ENCODE measurements around the gene ABO.

The ABO gene

DNA sequence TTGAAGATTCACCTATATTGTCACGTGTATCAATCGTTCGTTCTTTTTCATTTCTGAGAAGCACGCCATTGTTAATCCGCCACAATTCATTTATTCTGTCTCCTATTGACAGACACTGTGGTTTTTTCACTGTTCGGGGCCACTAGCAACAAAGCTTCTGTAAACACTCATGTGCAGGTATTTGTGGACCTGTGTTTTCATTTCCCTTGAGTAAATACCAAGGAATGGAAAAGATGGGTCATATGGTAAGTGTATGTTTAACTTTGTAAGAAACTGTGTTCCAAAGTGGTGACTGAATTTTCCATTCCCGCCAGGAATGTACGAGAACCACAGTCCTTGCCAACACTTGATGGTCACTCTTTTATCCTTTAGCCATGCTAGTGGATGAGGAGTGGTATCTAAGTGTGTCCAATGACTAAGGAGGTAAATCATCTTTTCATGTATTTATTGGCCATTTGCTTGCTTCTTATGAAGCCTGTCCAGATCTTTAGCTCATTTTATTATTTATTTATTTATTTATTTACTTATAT, 10.7 kb downstream of the ABO start:
- no peaks in the 10 kb centered on the region for H3K4me1 ChIP-seq (ENCODE audit: control insufficient read depth, insufficient read depth, low read length)
- no peak overlapping the region for H3K27ac ChIP-seq (ENCODE audit: extremely low read depth, low read depth, low read length)
- H3K4me3 ChIP-seq (ENCODE audit: low read depth, low read length): no peak overlapping the region
- POLR2A ChIA-PET: no interaction called here
- H3K9me3 ChIP-seq (ENCODE audit: control insufficient read depth, insufficient read depth, low read depth, low read length): no peaks in the 10 kb centered on the region
- CTCF ChIA-PET: no interaction called here
- no peaks in the 10 kb centered on the region for H3K36me3 ChIP-seq (ENCODE audit: control insufficient read depth in 2 of 2, insufficient read depth in 1 of 2, low read length in 2 of 2)
- TF ChIP-seq ZNF623 (tag by site-specific recombination; IDR thresholded peaks at IDR 0.05): no peak
- TF ChIP-seq ZNF350 (tag by site-specific recombination; IDR thresholded peaks at IDR 0.05): no peak
- no peak for TF ChIP-seq SP7 (tag by site-specific recombination; IDR thresholded peaks at IDR 0.05)
- no peak for TF ChIP-seq ZNF518A (tag by site-specific recombination; conservative IDR thresholded peaks at IDR 0.05; ENCODE audit: low read depth)
- TF ChIP-seq ZNF670 (tag by site-specific recombination; IDR thresholded peaks at IDR 0.05; ENCODE audit: low read depth): no peak
- TF ChIP-seq ZNF768 (tag by site-specific recombination; IDR thresholded peaks at IDR 0.05): no peak
- TF ChIP-seq HOXD13 (CRISPR knock-in tag; IDR thresholded peaks at IDR 0.05; ENCODE audit: borderline replicate concordance): no peak
- no peak for TF ChIP-seq ZNF677 (tag by site-specific recombination; IDR thresholded peaks at IDR 0.05)
- TF ChIP-seq YY1 (tag by site-specific recombination; IDR thresholded peaks at IDR 0.05): no peak
- no peak for TF ChIP-seq MYNN (tag by site-specific recombination; IDR thresholded peaks at IDR 0.05; ENCODE audit: borderline replicate concordance)
- TF ChIP-seq ZNF324 (tag by site-specific recombination; IDR thresholded peaks at IDR 0.05): no peak
- TF ChIP-seq ZNF501 (tag by site-specific recombination; IDR thresholded peaks at IDR 0.05): no peak
- no peak for TF ChIP-seq ZNF24 (tag by site-specific recombination; IDR thresholded peaks at IDR 0.05)
- TF ChIP-seq OSR2 (tag by site-specific recombination; IDR thresholded peaks at IDR 0.05): no peak
- TF ChIP-seq SCRT2 (tag by site-specific recombination; IDR thresholded peaks at IDR 0.05): no peak
- TF ChIP-seq ZXDB (tag by site-specific recombination; IDR thresholded peaks at IDR 0.05): no peak
- no peak for TF ChIP-seq GFI1B (tag by site-specific recombination; IDR thresholded peaks at IDR 0.05)
- TF ChIP-seq ZNF174 (tag by site-specific recombination; IDR thresholded peaks at IDR 0.05): no peak
- TF ChIP-seq GLI4 (tag by site-specific recombination; IDR thresholded peaks at IDR 0.05): no peak

- Histone ChIP-seq H3K4me3 (ENCODE audit: low read depth, low read length) (no peak overlapping the region), H3K27ac (ENCODE audit: extremely low read depth, low read depth, low read length) (no peak overlapping the region), H3K4me1 (ENCODE audit: control insufficient read depth, insufficient read depth, low read length) (no peaks in the 10 kb centered on the region), H3K9me3 (ENCODE audit: control insufficient read depth, insufficient read depth, low read depth, low read length) (no peaks in the 10 kb centered on the region), H3K36me3 (ENCODE audit: control insufficient read depth in 2 of 2, insufficient read depth in 1 of 2, low read length in 2 of 2) (no peaks in the 10 kb centered on the region)
- TF ChIP-seq ZNF830 (tag by site-specific recombination; IDR thresholded peaks at IDR 0.05; ENCODE audit: low read depth): no peak
- TF ChIP-seq ZNF362 (tag by site-specific recombination; IDR thresholded peaks at IDR 0.05): no peak
- no peak for TF ChIP-seq ZNF157 (tag by site-specific recombination; IDR thresholded peaks at IDR 0.05)
- no peak for TF ChIP-seq EGR2 (tag by site-specific recombination; IDR thresholded peaks at IDR 0.05; ENCODE audit: low read depth)
- TF ChIP-seq REPIN1 (tag by site-specific recombination; IDR thresholded peaks at IDR 0.05; ENCODE audit: low read depth): no peak
- no peak for TF ChIP-seq PATZ1 (tag by site-specific recombination; IDR thresholded peaks at IDR 0.05)
- no peak for TF ChIP-seq ZNF202 (tag by site-specific recombination; IDR thresholded peaks at IDR 0.05; ENCODE audit: borderline replicate concordance)
- TF ChIP-seq FEZF1 (tag by site-specific recombination; IDR thresholded peaks at IDR 0.05): no peak
- TF ChIP-seq ZBTB8A (tag by site-specific recombination; IDR thresholded peaks at IDR 0.05): no peak
- ChIA-PET POLR2A (no interaction called here), CTCF (interaction anchor here (1.0 kb wide), 1 partner anchor 24 kb away, joined by 5 read pairs; no protein-coding TSS in a partner anchor)
Observed at GRCh38 chr9:133263557-133263956, 11.4 kb downstream of the ABO start.
